Activated naive CD8-positive, alpha-beta T cell (primary cell): ENCODE data around the gene DUSP23.

Experiments used
- H3K27ac Mint-ChIP-seq: one replicate; pipeline ENCODE4 v1.8.0; 2021; ENCODE audit warnings: mixed read lengths
- H3K27me3 Mint-ChIP-seq: one replicate; pipeline ENCODE4 v1.8.0; 2021; ENCODE audit warnings: mixed read lengths
- H3K36me3 Mint-ChIP-seq: one replicate; pipeline ENCODE4 v1.8.0; 2021; ENCODE audit warnings: mixed read lengths
- H3K4me1 Mint-ChIP-seq: one replicate; pipeline ENCODE4 v1.8.0; 2021; ENCODE audit warnings: low read depth, mixed read lengths
- H3K4me3 Mint-ChIP-seq: one replicate; pipeline ENCODE4 v1.8.0; 2021; ENCODE audit warnings: mild to moderate bottlenecking, mixed read lengths
- H3K9me3 Mint-ChIP-seq: one replicate; pipeline ENCODE4 v1.8.0; 2021; ENCODE audit warnings: low read depth, mixed read lengths

DUSP23 gene

DNA sequence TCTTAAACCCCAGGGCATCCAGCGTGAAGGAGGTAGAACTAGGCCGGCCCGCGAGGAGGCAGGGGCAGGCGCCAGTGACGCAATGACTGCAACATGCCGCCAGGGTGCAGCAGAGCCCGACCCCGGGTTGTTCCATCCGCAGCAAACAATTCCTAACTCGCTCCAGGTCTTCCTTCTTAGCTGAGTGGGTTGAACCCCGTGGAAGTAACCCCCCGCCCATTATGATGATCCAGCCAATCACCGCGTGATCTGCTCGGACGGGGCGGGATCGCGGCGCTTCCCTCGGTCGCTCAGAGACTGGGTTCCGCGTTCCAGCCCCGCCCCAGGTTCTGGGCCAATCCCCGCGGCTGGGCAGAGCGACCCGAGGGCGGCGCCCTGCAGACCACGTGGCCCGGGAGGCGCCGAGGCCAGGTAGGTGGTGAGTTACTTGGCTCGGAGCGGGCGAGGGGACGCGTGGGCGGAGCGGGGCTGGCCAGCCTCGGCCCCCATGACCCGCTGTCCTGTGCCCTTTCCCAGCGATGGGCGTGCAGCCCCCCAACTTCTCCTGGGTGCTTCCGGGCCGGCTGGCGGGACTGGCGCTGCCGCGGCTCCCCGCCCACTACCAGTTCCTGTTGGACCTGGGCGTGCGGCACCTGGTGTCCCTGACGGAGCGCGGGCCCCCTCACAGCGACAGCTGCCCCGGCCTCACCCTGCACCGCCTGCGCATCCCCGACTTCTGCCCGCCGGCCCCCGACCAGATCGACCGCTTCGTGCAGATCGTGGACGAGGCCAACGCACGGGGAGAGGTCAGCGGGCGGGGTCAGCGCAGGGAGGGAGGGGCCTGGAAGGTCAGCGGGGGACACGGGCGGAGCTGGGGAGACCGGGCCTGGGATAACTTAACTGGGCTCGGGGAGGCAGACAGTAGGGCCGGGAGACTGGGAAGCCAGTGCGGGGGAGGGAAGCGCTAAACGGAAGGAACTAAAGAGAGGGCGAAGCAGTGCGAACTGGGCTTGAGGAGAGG lies at the start of gene DUSP23:
DUSP23 (plus strand) TSS at position 380 of the 1,000 bp plus-strand sequence; CDS start at position 519, 139 bp downstream.
- Mint-ChIP-seq H3K27ac (peak within 1 kb of the TSS; percentile 67), H3K36me3 (no peaks in the 10 kb centered on the region), H3K27me3 (no peaks in the 10 kb centered on the region), H3K4me3 (peak within 1 kb of the TSS; percentile 85), H3K9me3 (no peaks in the 10 kb centered on the region), H3K4me1 (peaks cover 19% of the 10 kb centered on the region)

DNA sequence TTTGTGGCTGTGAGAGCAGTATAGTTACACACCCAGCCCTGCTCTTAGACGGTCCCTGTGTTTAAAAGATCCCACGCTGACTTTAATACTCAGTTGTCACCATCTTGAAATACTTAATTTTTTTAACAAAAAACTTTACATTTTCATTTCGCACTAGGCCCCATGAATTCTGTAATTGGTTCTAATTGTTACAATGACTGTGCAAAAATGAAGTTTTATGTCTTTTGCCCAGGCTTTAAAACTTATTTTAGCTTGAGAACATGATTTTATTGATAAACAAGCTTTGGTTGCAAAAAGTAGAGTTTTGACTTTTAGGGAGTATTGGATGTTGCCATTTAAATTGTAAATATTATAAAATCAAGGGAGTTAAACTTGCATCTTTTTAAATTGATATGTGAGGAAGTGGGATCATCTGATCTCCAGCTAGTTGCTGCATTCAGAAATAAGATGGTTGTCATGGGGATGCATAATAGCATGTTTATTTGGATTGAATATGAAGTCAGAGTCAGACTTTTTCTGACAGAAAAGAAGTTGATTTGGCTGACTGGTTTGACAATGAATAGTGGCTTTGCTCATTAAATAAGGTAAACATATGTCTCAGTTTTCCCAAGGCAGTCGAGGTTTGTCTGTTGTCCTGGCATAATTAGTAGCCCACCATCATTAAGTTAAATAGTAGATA lies 43.4 kb upstream of the DUSP23 start:
- no peak overlapping the region for H3K4me3 Mint-ChIP-seq
- peaks cover 2% of the 10 kb centered on the region for H3K36me3 Mint-ChIP-seq
- H3K27me3 Mint-ChIP-seq = peaks cover 8% of the 10 kb centered on the region
- peaks cover 5% of the 10 kb centered on the region for H3K9me3 Mint-ChIP-seq
- no peaks in the 10 kb centered on the region for H3K4me1 Mint-ChIP-seq
- no peak overlapping the region for H3K27ac Mint-ChIP-seq

DNA sequence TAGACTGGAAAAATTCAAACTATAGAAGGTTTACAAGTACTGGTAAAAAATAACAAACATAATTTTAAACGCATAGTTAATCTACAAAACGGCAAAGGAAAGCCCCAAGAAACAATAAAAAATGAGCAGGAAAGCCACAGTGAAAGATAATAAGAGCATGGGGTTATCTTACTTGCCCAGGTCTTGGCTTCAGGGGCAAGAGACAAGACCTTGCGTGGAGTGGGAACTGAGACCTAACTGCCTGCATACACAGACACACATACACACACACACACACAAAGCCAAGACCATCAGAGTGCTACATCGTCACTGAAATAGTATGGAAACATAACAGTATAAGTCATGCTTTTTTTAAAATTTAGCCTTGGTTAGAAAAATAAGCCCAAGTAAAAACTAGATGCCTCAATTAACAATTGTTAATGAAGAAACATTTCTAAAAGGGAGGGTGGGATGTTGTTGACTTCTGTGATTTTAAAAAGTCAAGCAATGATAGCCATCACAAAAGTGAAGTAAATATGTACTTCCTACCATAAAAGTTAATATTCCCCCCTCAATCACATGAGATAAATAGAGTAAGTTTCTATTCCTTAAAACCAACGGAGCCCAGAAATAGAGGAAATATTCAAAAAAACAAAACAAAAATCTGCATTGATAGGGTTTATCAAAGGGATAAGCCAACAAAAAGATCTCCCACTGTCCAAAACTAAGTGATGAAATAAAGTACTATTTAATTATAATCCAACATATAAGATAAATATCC lies 36.9 kb upstream of the DUSP23 start:
- Mint-ChIP-seq H3K27ac (no peak overlapping the region), H3K4me1 (no peaks in the 10 kb centered on the region), H3K9me3 (peaks cover 6% of the 10 kb centered on the region), H3K4me3 (no peak overlapping the region), H3K27me3 (peaks cover 11% of the 10 kb centered on the region), H3K36me3 (peaks cover 3% of the 10 kb centered on the region)

DNA sequence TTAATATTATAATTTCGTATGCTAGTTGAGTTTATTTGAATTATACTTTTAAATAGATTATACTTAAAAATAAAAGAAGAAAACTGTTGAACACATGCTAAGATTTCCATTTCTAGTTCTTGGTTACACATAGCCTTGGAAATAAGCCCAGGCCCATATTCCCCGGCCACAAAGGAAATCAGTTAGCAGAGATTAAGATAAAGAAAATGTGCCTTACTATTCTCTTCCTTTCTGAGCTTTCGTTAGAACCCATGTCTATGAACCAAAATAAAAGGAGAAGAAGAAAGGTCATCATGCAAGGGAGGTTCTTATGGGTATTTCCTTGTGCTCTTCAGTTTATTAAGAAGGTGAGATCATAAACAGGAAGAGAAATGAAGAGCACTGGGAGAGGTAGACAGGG lies 34.1 kb upstream of the DUSP23 start:
- peaks cover 3% of the 10 kb centered on the region for H3K36me3 Mint-ChIP-seq

DNA sequence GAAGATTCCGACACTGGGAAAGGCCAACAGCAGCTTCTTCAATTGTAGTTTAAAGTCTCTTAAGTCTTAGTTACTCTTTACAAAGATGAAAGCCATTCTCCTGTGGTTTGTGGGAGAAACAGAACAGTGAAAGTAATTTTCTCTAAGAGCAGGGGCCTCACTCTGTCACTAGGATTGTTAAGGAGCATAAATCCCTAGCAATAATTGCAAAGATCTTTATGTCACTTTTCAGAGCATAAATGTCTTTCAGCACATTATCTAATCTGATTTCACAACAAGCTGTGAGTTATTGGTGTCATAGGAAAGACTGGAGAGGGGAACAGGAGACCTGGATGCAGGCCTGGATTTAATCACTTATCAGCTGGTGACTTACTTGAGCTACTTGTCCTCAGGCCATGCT lies 32.4 kb upstream of the DUSP23 start:
- Mint-ChIP-seq H3K4me1 (no peaks in the 10 kb centered on the region), H3K27ac (no peak overlapping the region), H3K36me3 (no peaks in the 10 kb centered on the region)

More for the DNA sequence above, 34.1 kb upstream of the DUSP23 start:
- H3K9me3 Mint-ChIP-seq = peaks cover 6% of the 10 kb centered on the region
- no peak overlapping the region for H3K4me3 Mint-ChIP-seq
- H3K27ac Mint-ChIP-seq = no peak overlapping the region
- peaks cover 6% of the 10 kb centered on the region for H3K27me3 Mint-ChIP-seq
- no peaks in the 10 kb centered on the region for H3K4me1 Mint-ChIP-seq

DNA sequence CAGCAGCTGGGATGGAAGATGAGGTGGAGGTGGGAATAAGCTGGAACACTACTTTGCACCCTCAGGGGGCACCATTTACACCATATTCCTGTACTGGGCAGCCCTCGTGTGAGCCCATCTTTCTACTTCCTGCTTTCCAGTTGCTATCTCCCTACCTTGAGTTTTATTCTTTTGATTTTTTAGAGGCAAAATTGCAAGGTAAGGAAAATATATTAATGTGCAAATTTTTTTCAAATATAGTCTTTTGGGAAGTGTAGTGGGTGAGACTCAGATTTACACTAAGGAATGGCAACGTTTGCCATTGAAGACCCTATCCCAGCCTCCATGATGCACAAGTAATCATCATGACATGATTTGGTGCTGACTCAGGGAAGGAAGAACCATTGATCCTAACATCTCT lies 31.1 kb upstream of the DUSP23 start:
- Mint-ChIP-seq H3K36me3 (no peaks in the 10 kb centered on the region), H3K27ac (no peak overlapping the region), H3K9me3 (no peaks in the 10 kb centered on the region), H3K4me1 (no peaks in the 10 kb centered on the region), H3K27me3 (no peaks in the 10 kb centered on the region), H3K4me3 (no peak overlapping the region)

More for the DNA sequence above, 32.4 kb upstream of the DUSP23 start:
- Mint-ChIP-seq H3K9me3 (no peaks in the 10 kb centered on the region), H3K27me3 (peaks cover 1% of the 10 kb centered on the region), H3K4me3 (no peak overlapping the region)

DNA sequence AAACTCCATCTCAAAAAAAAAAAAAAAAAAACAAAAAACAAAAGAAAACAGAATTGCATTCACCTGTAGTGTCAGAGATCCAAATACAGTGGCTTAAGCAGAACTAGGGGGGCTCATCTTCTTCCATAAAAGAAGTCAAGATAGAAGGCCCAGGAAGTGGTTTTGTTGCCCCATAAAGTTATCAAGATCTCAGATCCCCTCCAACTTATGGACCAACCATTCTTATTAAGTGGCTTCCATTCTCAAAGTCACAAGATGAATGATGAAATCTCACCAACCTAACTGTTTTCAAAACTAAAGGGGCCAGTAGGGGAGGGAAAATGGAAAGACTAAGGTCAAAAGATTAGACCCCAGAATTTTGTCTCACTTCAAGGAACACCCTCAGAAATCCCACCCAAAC lies 30.1 kb upstream of the DUSP23 start:
- Mint-ChIP-seq H3K27ac (no peak overlapping the region), H3K27me3 (no peaks in the 10 kb centered on the region), H3K36me3 (no peaks in the 10 kb centered on the region), H3K9me3 (no peaks in the 10 kb centered on the region), H3K4me3 (no peak overlapping the region), H3K4me1 (no peaks in the 10 kb centered on the region)

DNA sequence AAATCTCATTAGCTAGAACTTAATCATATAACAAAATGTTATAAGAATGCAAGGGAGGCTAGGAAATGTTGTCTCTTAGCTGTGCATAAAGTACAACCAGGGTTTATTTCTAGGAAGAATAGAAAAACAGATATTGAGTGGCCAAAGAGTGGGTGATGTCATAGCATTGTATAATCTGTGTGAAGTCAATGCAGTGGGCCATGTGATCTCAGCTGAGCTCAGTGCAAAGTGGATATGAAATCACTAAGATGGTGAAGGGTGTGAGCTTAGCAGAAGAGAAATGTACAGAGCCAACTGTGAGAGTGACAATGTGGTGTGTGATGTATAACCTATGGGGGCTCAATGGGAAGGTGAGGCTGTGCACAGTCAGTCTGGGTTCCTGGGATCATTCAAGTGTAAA lies 29.7 kb upstream of the DUSP23 start:
- no peaks in the 10 kb centered on the region for H3K36me3 Mint-ChIP-seq
- H3K4me1 Mint-ChIP-seq = no peaks in the 10 kb centered on the region
- no peak overlapping the region for H3K4me3 Mint-ChIP-seq
- H3K27ac Mint-ChIP-seq = no peak overlapping the region
- no peaks in the 10 kb centered on the region for H3K27me3 Mint-ChIP-seq
- H3K9me3 Mint-ChIP-seq = no peaks in the 10 kb centered on the region

DNA sequence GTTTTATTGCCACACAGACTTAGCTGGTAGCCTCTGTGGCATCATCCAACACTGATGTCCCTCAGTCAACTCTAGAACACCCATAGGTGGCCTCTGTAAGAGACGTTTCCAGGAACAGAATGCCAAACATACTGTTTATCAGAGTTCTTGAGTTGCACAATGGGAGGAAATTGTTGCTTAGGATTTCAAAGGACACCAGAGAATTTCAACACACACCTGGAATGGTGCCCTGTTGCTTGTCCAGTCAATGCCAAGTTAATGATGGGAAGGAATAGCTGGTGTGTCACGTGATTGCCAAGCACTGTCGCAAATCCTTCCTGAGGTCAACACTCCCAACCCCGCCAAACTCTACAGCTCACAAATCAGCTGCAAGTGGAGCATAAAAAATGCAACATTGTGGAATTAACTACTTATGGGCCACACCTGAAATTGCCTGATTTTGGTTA lies 28.6 kb upstream of the DUSP23 start:
- Mint-ChIP-seq H3K9me3 (no peaks in the 10 kb centered on the region), H3K4me3 (no peak overlapping the region), H3K27ac (no peak overlapping the region), H3K36me3 (no peaks in the 10 kb centered on the region), H3K27me3 (no peaks in the 10 kb centered on the region), H3K4me1 (no peaks in the 10 kb centered on the region)

DNA sequence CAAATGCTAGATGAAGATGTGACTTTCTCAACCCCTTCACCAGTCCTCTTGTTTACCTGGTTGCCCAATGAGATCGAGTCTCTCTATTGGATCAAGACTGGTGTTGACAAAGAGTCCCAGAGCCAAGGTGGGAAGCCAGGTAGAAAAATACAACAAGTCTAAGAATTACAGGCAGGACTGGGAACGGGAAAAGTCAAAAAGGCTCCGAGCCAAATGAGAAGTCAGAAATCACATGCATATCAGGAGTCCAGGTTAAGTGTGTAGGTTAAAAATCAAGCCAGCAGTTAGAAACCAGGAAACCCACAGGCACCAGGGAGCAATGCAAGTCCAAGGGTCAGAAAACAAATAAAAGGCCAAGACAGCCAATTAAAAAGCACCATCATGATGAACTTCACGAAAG lies 27.4 kb upstream of the DUSP23 start:
- no peaks in the 10 kb centered on the region for H3K27me3 Mint-ChIP-seq
- H3K4me1 Mint-ChIP-seq = no peaks in the 10 kb centered on the region
- H3K4me3 Mint-ChIP-seq = no peak overlapping the region
- no peak overlapping the region for H3K27ac Mint-ChIP-seq
- H3K9me3 Mint-ChIP-seq = no peaks in the 10 kb centered on the region
- H3K36me3 Mint-ChIP-seq = no peaks in the 10 kb centered on the region

DNA sequence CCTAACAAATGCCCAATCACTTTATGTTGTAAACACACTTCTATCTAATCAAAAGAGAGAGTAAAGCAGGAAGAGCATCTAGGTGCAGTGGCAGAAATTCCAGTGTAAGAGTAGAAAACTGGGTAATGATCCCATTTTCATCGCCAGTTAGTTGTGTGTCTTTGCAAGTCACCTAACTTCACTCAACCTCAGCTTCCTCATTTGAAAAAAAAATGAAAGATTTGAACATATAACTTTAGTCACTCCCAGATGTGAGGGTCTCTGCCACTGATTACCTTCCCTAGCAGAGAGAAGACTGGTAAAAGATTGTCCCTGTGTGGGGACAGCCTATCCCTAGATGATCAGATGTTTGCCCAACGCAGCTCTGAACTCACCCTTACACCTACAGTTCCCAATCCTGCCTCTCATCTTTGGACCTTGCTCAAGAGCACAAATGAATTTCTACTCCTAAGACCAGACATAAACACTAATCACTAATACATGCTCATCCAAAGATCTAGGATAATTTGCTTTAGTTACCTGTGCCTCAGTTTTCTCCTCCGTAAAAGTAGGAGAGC lies 25.2 kb upstream of the DUSP23 start:
- no peaks in the 10 kb centered on the region for H3K9me3 Mint-ChIP-seq
- H3K4me3 Mint-ChIP-seq = no peak overlapping the region
- no peaks in the 10 kb centered on the region for H3K36me3 Mint-ChIP-seq
- no peaks in the 10 kb centered on the region for H3K27me3 Mint-ChIP-seq
- no peak overlapping the region for H3K27ac Mint-ChIP-seq
- no peaks in the 10 kb centered on the region for H3K4me1 Mint-ChIP-seq

DNA sequence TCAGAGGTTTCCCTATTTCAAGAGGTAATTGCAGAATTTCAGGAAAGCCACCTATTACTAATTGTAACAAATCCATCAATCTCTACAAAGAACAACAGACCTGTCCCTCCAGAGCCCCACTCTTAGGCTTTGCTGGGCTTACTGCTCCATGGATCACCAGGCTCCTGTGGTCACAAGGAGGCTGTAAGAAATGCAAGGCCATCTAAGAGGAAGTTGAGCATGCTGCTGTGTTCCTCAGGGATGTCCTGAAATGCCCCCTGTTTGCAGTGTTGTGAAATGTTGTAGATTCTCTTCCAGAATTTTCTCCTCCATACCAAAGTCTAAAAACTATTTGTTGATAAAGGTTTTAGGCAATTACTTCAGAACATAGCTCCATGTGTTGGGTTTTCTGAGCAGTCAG lies 24.4 kb upstream of the DUSP23 start:
- Mint-ChIP-seq H3K27me3 (no peaks in the 10 kb centered on the region), H3K27ac (no peak overlapping the region), H3K4me1 (no peaks in the 10 kb centered on the region)

DNA sequence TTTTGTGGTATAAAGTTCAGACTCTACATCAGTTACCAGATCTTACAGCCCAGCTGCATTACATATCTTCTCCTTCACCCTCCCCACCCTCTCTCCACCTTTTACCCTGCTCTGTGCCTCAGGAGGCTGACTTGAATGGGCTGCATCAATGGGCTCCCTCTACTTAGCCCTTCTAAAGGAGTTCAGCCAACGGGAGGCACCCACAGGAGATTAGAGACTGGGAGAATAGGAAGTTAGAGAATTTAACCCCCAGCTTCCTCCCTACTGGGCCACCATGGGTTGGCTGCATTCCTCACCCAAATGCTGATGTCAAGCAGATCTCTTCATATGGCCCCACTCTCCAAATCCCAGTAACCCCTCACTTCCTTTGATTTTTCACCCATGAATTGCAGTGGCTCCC lies 17.1 kb upstream of the DUSP23 start:
- H3K36me3 Mint-ChIP-seq = peaks cover 2% of the 10 kb centered on the region
- no peak overlapping the region for H3K4me3 Mint-ChIP-seq
- peaks cover 4% of the 10 kb centered on the region for H3K27me3 Mint-ChIP-seq
- no peaks in the 10 kb centered on the region for H3K9me3 Mint-ChIP-seq
- no peak overlapping the region for H3K27ac Mint-ChIP-seq
- H3K4me1 Mint-ChIP-seq = no peaks in the 10 kb centered on the region

More for the DNA sequence above, 24.4 kb upstream of the DUSP23 start:
- H3K9me3 Mint-ChIP-seq = no peaks in the 10 kb centered on the region
- H3K36me3 Mint-ChIP-seq = no peaks in the 10 kb centered on the region
- H3K4me3 Mint-ChIP-seq = no peak overlapping the region

DNA sequence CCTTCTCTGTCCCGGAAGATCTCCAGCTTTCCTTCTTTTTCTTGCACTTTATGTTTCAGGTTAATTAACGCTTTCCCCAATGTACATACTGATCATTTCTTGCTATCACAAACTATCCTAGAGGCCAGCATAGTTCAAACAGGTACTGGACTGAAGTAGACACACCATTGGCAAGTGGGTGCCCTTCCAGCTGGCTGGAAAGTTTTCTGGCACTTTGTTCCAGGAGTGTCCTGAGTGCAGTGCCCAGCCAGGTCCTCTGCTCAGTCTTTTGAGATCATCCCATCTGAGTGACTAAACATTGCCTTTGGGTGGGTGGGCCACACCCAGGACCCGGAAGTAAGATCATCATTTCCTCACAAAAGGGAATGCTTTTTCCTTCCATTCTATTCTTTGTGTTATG lies 15.0 kb upstream of the DUSP23 start:
- Mint-ChIP-seq H3K36me3 (peaks cover 2% of the 10 kb centered on the region), H3K9me3 (no peaks in the 10 kb centered on the region), H3K4me1 (no peaks in the 10 kb centered on the region), H3K27ac (no peak overlapping the region), H3K27me3 (peaks cover 4% of the 10 kb centered on the region), H3K4me3 (no peak overlapping the region)
